HCT116 (cell line): ENCODE data around the gene POLR1D.

Source experiments
- CTCF ChIP-seq, 3 experiments: fragments of 200-600 bp in 1 of 3; sonication (generic) in 1 of 3; IDR thresholded peaks in 2 of 3; conservative IDR thresholded peaks in 1 of 3; 2 replicates each; pipeline ENCODE4 v1.5.1; 2012 to 2017; ENCODE audit warnings: low read depth in 2 of 3, low read length in 2 of 3, antibody characterized with exemption in 1 of 3, borderline replicate concordance in 1 of 3, control low read depth in 1 of 3, mild to moderate bottlenecking in 1 of 3, mixed read lengths in 1 of 3, mixed run types in 1 of 3, moderate library complexity in 1 of 3; ENCODE audit not compliant: insufficient read depth in 1 of 3
- POLR2A ChIP-seq: IDR thresholded peaks from 2 replicates; pipeline ENCODE4 v1.7.0; 2011; ENCODE audit warnings: borderline replicate concordance; ENCODE audit not compliant: insufficient read depth, insufficient read length; ENCODE audit errors: extremely low read depth

- TF ChIP-seq CTCF (IDR thresholded peaks at IDR 0.05 in 2 of 3, conservative IDR thresholded peaks at IDR 0.05 in 1 of 3; ENCODE audit: borderline replicate concordance in 1 of 3, insufficient read depth in 1 of 3, low read depth in 2 of 3, low read length in 2 of 3) (no peak), POLR2A (no peak)
Observed at GRCh38 chr13:27654059-27654458, 32.4 kb downstream of the POLR1D start.
